Ectodermal cell (in vitro differentiated cells): Measurements from ENCODE around the gene CDC27.
"Not testable (repeated sequence)": the region's sequence is repeated elsewhere in the genome, so short reads cannot be mapped to it uniquely, and the experiment has no call there.

Experiments used
- H3K27ac ChIP-seq: 2 replicates; pipeline ENCODE4 v1.7.0; 2013; ENCODE audit warnings: mild to moderate bottlenecking, low read depth, low read length; ENCODE audit not compliant: insufficient read depth, poor library complexity, severe bottlenecking
- H3K27me3 ChIP-seq: 2 replicates; pipeline ENCODE4 v1.7.0; 2013; ENCODE audit warnings: mild to moderate bottlenecking, low read length; ENCODE audit not compliant: insufficient read depth, control insufficient read depth, poor library complexity, severe bottlenecking
- H3K36me3 ChIP-seq: one replicate; pipeline ENCODE4 v1.7.0; 2013; ENCODE audit warnings: low read length; ENCODE audit not compliant: control insufficient read depth, insufficient read depth
- H3K4me1 ChIP-seq: one replicate; pipeline ENCODE4 v1.7.0; 2013; ENCODE audit warnings: low read length; ENCODE audit not compliant: control insufficient read depth, insufficient read depth
- H3K4me3 ChIP-seq: 2 replicates; pipeline ENCODE4 v1.7.0; 2013; ENCODE audit warnings: low read depth, low read length, control low read depth; ENCODE audit not compliant: insufficient read depth
- H3K9me3 ChIP-seq: 2 replicates; pipeline ENCODE4 v1.7.0; 2013; ENCODE audit warnings: mild to moderate bottlenecking, low read length, moderate library complexity; ENCODE audit not compliant: control insufficient read depth
- WGBS, 2 experiments: methylation state at CpG; one replicate each; pipeline ENCODE4 v1.1.7; 2013; ENCODE audit warnings: missing lambda C conversion rate in 2 of 2; 5-methylcytosine and 5-hydroxymethylcytosine counted together

The CDC27 gene

DNA sequence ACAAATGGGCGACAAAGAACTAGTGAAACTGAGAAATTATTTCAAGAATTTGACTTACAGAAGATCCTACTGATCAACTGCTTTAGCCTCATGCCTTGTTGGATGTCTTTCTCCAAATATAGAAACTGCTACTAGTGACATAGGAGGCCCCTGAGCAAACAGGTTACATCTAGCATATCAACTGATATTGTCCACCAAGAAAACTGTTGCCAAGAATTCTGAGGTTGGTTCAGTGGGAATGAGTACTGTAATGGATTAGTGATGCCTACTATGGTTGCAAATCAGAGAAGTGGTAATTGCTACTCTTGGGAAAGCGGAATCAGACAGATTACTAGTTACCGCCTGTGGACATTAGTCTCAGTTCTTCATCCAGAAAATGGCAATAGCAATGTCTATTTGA, 10.0 kb downstream of the CDC27 start:
- Histone ChIP-seq H3K4me1 (no peaks in the 10 kb centered on the region), H3K27me3 (no peaks in the 10 kb centered on the region), H3K36me3 (peaks cover 10% of the 10 kb centered on the region), H3K27ac (no peak overlapping the region), H3K9me3 (no peaks in the 10 kb centered on the region), H3K4me3 (no peak overlapping the region)
- WGBS, 2 experiments: 94 to 97% methylated on average over 2 to 3 of the region's 3 CpGs

DNA sequence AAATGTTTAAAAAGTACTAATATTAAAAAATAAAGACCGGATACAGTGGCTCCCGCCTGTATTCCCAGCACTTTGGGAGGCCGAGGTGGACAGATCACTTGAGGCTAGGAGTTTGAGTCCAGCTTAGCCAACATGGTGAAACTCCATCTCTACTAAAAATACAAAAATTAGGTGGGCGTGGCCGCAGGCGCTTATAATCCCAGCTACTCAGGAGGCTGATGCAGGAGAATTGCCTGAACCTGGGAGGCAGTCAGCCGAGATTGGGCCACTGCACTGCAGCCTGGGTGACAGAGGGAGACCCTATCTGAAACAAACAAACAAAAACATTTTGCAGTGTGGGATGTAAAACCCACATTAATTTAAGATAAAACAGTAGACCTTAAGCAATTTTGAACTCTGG, 11.8 kb downstream of the CDC27 start:
- peaks cover 10% of the 10 kb centered on the region for H3K36me3 ChIP-seq
- no peaks in the 10 kb centered on the region for H3K4me1 ChIP-seq
- WGBS, 2 experiments: 92 to 96% methylated on average over 7 of the region's 7 CpGs

DNA sequence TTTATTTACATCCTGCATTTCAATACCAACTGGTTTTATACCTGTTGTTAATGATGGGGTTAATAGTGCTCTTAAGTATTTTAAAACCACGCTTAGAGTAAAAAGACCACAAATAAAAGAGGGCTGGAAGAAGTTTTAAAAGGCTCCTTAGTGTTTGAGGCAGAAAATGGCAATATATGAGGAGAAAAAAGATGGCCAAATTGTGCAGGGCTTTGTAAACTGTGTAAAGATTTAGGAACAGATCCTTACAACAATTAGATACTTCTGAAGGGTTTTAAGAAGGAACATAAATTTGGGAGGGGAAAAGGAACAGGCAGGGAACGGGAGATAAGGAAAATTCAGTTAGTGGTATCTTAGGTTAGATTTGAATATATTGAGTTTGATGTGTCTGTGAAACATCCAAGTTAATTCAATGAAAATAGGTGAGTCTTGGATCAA, 12.7 kb downstream of the CDC27 start:
- no peaks in the 10 kb centered on the region for H3K9me3 ChIP-seq
- no peak overlapping the region for H3K27ac ChIP-seq
- WGBS, 2 experiments: 97 to 100% methylated on average over 2 of the region's 2 CpGs
- H3K36me3 ChIP-seq: peaks cover 10% of the 10 kb centered on the region
- no peaks in the 10 kb centered on the region for H3K27me3 ChIP-seq
- no peaks in the 10 kb centered on the region for H3K4me1 ChIP-seq
- no peak overlapping the region for H3K4me3 ChIP-seq

More for the DNA sequence above, 11.8 kb downstream of the CDC27 start:
- no peak overlapping the region for H3K4me3 ChIP-seq
- H3K27ac ChIP-seq: no peak overlapping the region
- no peaks in the 10 kb centered on the region for H3K27me3 ChIP-seq
- H3K9me3 ChIP-seq: no peaks in the 10 kb centered on the region

DNA sequence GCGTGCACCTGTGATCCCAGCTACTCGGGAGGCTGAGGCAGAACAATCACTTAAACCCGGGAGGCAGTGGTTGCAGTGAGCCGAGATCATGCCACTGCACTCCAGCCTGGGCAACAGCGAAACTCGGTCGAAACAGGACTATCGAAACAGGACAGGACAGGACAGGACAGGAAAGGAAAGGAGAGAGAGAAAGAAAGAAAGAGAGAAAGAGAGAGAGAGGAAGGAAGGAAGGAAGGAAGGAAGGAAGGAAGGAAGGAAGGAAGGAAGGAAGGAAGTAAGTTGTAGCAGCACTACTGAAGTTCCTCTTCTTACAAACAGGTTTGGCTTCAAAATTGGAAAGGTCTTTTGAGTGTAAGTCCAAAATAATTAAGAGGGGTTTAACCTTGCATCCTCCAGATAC, 14.3 kb downstream of the CDC27 start:
- not testable (repeated sequence) for H3K4me3 ChIP-seq, H3K4me1 ChIP-seq, H3K9me3 ChIP-seq, H3K27me3 ChIP-seq, H3K27ac ChIP-seq
- WGBS, 2 experiments: 91 to 94% methylated on average over 8 of the region's 8 CpGs
- peaks cover 14% of the 10 kb centered on the region for H3K36me3 ChIP-seq

DNA sequence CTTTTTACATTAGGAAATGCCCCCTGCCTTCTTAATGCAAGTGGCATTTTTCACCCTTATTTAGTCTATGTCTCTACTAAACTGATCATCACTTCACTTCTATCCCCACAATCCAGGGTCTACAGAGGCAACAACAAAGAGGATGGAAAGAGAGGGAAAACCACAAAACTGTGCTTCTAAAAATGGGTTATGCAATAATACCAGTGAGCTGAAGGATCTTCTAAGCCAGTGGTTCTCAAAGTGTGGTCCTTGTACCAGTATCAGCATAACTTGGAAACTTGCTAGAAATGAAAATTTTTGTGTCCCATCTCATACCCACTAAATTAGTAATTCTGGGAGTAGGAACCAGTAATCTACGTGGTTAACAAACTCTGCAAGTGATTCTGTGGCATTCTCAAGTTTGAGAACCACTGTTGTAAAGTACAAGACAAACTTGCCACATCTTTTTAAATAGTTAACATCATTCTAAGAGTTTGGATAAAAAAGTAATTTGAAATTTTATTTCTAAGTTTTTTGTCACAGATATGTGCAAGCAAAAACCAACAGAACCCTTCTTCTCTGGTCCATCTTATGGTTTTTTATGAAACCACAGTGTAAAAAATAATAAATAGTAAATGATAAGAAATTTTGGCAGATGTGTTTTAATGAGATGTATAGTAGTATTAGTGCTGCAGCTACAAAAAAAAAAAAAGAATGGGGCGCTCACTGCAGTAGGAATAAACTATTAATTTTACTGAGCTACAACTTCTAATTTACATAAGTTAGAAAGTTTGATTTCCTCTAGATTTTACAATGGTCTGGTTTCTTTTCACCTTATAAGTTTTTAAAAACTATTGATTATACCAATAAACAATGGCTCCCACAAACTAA, 16.2 kb downstream of the CDC27 start:
- H3K9me3 ChIP-seq: no peaks in the 10 kb centered on the region
- no peak overlapping the region for H3K27ac ChIP-seq
- no peaks in the 10 kb centered on the region for H3K27me3 ChIP-seq
- no peaks in the 10 kb centered on the region for H3K4me1 ChIP-seq
- H3K4me3 ChIP-seq: no peak overlapping the region
- peaks cover 14% of the 10 kb centered on the region for H3K36me3 ChIP-seq
- 87% methylated on average over 1 of the region's 2 CpGs; no CpG with 5 or more reads in 1 of the 2 experiments for WGBS, 2 experiments

DNA sequence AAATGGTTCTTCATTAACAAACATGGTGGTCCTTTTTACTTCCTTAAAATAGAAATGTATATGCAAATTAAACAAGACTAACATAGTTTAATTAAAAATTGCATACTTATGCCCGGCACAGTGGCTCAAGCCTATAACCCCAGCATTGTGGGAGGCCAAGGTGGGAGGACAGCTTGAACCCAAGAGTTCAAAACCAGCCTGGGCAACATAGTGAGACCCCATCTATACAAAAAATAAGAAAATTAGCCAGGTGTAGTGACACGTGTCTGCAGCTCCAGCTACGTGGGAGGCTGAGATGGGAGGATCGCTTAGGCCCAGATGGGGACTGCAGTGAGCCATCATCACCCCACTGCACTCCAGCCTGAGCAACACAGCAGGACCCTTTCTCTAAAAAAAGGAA, 18.4 kb downstream of the CDC27 start:
- Histone ChIP-seq H3K27me3 (no peaks in the 10 kb centered on the region), H3K4me3 (no peak overlapping the region), H3K4me1 (no peaks in the 10 kb centered on the region), H3K27ac (no peak overlapping the region), H3K9me3 (no peaks in the 10 kb centered on the region), H3K36me3 (peaks cover 13% of the 10 kb centered on the region)
- 82 to 95% methylated on average over 4 of the region's 4 CpGs for WGBS, 2 experiments

DNA sequence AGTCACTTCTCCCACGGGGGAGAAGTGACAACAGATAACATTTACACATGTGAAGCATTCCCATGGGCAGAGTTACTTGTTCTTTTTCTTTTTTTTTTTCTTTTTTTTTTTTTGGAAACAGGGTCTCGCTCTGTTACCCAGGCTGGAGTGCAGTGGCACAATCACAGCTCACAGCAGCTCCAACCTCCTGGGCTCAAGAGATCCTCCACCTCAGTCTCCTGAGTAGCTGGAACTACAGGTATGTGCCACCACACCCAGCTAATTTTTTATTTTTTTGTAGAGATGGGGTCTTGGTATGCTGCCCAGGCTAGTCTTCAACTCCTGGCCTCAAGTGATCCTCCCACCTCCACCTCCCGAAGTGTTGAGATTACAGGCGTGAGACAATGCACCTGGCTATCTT, 20.2 kb downstream of the CDC27 start:
- not testable (repeated sequence) for H3K27ac ChIP-seq, H3K36me3 ChIP-seq, H3K4me3 ChIP-seq, H3K4me1 ChIP-seq, H3K9me3 ChIP-seq, H3K27me3 ChIP-seq
- WGBS, 2 experiments: 86 to 92% methylated on average over 4 of the region's 4 CpGs

DNA sequence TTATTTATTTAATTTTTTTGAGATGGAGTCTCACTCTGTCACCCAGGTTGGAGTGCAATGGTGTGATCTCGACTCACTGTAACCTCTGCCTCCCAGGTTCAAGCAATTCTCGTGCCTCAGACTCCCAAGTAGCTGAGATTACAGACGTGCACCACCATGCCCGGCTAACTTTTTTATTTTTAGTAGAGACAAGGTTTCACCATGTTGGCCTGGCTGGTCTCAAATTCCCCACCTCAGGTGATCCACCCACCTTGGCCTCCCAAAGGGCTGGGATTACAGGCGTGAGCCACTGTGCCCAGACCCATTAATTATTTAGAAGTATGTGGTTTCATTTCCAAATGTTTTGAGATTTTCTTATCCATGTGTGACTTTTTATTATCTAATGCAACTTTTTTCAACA, 22.2 kb downstream of the CDC27 start:
- not testable (repeated sequence) for H3K36me3 ChIP-seq, H3K4me1 ChIP-seq, H3K27me3 ChIP-seq, H3K27ac ChIP-seq, H3K4me3 ChIP-seq, H3K9me3 ChIP-seq
- 93 to 98% methylated on average over 5 of the region's 5 CpGs for WGBS, 2 experiments

DNA sequence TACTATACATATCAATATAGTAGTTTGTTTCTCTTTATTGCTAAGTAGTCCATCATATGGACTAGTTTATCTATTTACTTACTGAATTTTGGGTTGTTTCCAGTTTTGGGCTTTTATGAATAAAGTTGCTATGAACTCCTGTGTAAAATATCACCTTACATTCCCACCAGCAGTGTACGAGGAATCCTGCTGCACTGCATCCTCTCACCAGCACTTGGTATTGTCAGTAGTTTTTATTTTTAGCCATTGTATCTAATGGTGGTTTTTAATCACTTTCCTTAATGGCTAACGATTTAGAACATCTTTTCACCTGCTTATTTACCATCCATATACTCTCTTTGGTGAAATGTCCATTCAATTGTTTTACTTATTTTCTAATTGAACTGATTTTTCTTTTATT, 24.0 kb downstream of the CDC27 start:
- no peaks in the 10 kb centered on the region for H3K27me3 ChIP-seq
- no peak overlapping the region for H3K27ac ChIP-seq
- 100% methylated on average over 1 to 2 of the region's 2 CpGs for WGBS, 2 experiments
- peaks cover 4% of the 10 kb centered on the region for H3K36me3 ChIP-seq
- H3K4me3 ChIP-seq: no peak overlapping the region
- no peaks in the 10 kb centered on the region for H3K9me3 ChIP-seq
- H3K4me1 ChIP-seq: no peaks in the 10 kb centered on the region

DNA sequence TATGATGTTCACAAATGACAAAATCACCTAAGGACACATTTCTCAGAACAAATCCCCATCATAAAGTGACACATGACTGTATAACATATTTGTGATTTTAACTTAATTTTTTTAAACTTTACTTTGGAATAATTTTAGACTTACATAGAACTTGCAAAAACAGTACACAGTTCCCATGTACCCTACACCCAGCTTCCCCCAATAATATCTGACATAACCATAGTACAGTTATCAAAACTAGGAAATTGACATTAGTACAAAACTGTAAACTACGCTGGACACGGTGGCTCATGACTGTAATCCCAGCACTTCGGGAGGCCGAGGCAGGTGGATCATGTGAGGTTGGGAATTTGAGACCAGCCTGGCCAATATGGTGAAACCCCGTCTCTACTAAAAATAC, 24.8 kb downstream of the CDC27 start:
- 91 to 95% methylated on average over 5 of the region's 5 CpGs for WGBS, 2 experiments
- H3K36me3 ChIP-seq: peaks cover 4% of the 10 kb centered on the region
- H3K4me3 ChIP-seq: no peak overlapping the region
- H3K27me3 ChIP-seq: no peaks in the 10 kb centered on the region
- H3K27ac ChIP-seq: no peak overlapping the region
- H3K9me3 ChIP-seq: no peaks in the 10 kb centered on the region
- H3K4me1 ChIP-seq: no peaks in the 10 kb centered on the region
